GM12865 (cell line): ENCODE results near the gene PTPRN2.
"Not testable (repeated sequence)": the region's sequence is repeated elsewhere in the genome, so short reads cannot be mapped to it uniquely, and the experiment has no call there.

ENCODE experiments used
- DNase-seq: peaks from one replicate; pipeline ENCODE4 v3.0.0; 2010; ENCODE audit warnings: low read depth
- H3K4me3 ChIP-seq: 2 replicates; pipeline ENCODE4 v1.5.1; 2011; ENCODE audit warnings: mild to moderate bottlenecking, low read depth, low read length, control low read depth
- CTCF ChIP-seq: IDR thresholded peaks from 2 replicates; pipeline ENCODE4 v1.5.1; 2011; ENCODE audit warnings: low read length, control low read depth, low read depth, inconsistent platforms; ENCODE audit not compliant: insufficient read depth; ENCODE audit errors: missing control alignments

The PTPRN2 gene

DNA sequence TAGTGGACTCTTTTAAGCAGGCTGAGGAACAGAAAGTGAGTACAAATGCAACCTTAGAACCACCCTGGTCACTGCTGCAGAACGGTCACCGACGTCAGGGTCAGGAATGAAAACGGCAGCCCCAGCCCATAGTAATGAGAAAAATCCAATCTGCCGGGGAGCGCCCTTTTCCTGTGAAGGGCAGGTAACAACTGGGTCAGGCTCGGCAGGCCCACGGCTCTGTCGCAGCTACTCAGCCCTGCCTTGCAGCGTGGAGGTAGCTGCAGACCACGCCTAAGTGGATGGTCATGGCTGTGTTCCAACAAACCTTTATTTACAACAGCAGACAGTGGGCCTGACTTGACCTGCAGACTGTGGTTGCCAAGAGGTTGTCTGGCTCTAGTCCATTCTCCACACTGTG, 687.6 kb downstream of the PTPRN2 start:
- H3K4me3 ChIP-seq = no peak overlapping the region
- DNase-seq = no peak
- no peak for TF ChIP-seq CTCF

GRCh38 chr7:157898802-157899505, 688.7 kb downstream of the PTPRN2 start:
- no peak overlapping the region for H3K4me3 ChIP-seq
- no peak for TF ChIP-seq CTCF
- no peak for DNase-seq

- no peak overlapping the region for H3K4me3 ChIP-seq
- no peak for DNase-seq
- no peak for TF ChIP-seq CTCF
Observed at GRCh38 chr7:157898261-157898660, 689.4 kb downstream of the PTPRN2 start.

DNA sequence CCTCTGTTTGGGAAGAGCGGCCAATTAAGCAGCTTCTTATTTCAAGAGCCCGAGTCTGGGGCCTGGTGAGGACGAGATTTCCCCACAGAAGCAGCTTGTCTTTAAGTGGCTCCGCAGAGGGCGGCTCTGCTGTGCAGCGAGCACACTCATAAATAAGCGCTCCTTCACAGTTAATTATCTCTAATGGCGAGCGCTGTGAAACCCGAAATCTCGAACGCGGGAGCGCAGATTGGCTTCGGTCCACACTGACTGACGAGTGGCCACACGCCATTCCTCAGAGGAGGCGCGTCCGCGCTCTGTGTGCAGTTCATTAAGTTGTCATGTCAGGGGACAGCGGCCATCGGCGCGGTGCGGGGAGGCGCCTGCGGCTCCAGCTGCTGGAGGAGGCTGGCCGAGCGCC, 689.9 kb downstream of the PTPRN2 start:
- H3K4me3 ChIP-seq = no peak overlapping the region
- TF ChIP-seq CTCF = no peak
- DNase-seq = no peak

DNA sequence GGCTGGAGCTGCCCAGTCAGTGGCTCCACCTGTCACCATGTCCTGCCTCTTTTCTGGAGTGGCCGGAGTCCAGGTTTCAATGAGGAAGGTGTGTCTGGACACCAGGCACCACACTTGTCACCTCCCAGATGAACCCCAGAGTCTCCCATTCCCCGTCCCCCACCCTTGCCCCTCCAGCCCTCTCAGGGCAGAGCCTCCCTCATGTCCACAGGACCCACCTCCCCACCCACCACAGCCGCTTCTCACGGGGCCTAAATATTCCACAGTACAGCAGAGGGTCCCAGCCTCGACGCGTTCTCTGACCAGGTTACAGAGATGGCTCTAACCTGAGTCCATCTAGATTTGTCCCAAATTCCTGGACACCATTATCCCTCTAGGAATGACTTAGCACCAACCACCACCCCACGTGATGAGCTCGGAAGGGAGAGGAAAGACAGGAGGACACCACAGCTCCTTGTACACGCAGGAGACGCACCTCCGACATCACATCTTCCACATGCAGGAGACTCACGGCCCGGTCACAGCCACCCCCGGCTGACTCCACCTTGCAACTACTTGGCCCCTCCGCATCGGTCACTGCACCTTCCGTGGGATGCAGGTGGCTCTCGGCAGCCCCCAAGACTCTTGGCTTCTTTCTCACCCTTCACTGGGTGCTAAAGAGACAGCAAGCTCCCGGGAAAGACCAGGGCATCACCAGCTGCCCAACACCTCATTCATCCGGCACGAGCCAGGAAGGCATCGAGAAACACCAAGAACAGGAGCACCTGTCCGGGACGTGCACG, 690.7 kb downstream of the PTPRN2 start:
- no peak for TF ChIP-seq CTCF
- no peak overlapping the region for H3K4me3 ChIP-seq
- DNase-seq = no peak

- not testable (repeated sequence) for H3K4me3 ChIP-seq, DNase-seq
Observed at GRCh38 chr7:157896376-157896675, 691.3 kb downstream of the PTPRN2 start.

DNA sequence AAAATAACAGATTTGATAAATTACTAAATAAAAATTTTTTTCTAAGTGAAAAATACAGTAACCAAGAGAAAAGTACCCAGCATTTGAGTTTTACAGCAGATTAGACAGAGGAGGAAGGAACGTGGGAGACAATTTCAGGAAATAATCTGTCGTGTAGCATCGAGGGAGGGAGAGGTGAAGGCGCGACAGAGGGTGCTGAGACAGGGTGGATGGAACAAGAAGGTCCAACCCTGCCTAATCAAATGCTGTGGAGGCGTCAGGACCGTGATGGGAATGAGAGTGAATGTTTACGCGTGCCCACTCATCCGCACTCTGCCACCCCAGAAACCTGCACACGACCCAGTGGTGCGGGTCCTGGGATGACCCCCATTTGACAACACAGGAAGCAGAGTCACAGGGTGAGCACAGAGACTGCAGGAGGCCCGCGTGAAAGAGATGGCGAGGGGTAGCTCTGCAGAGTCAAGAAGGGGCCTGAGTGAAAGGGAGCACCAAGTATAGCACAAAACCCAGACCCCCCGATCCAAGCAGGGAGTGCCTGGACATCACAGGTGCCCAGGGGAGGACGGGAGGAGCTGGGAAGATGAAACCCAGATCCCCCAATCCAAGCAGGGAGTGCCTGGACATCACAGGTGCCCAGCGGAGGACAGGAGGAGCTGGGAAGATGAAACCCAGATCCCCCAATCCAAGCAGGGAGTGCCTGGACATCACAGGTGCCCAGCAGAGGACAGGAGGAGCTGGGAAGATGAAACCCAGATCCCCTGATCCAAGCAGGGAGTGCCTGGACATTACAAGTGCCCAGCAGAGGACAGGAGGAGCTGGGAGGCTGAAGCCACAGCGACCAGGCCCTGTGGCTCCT, 691.9 kb downstream of the PTPRN2 start:
- no peak for TF ChIP-seq CTCF
- DNase-seq = no peak
- no peak overlapping the region for H3K4me3 ChIP-seq

- not testable (repeated sequence) for H3K4me3 ChIP-seq, DNase-seq
Observed at GRCh38 chr7:157895098-157895497, 692.5 kb downstream of the PTPRN2 start.
